GM23248 (cell line): ENCODE data around the gene HTT. TPM values are rescaled to one million over a fixed set of nuclear protein-coding genes. Genes with fewer than 3 reads are reported as not detected.

Experiments
- DNase-seq: peaks from one replicate; pipeline ENCODE4 v3.0.0-alpha.2; 2015
- H2AFZ ChIP-seq: fragments of 200-600 bp; sonication (generic); 2 replicates; pipeline ENCODE4 v1.6.1; 2016; ENCODE audit warnings: antibody characterized with exemption
- H3F3A ChIP-seq: fragments of 200-600 bp; sonication (generic); 2 replicates; pipeline ENCODE4 v1.6.1; 2016; ENCODE audit warnings: mild to moderate bottlenecking, antibody characterized with exemption, mixed run types; ENCODE audit not compliant: insufficient read depth
- H3K27ac ChIP-seq: fragments of 200-600 bp; sonication (generic); 2 replicates; pipeline ENCODE4 v1.5.1; 2016; ENCODE audit warnings: mild to moderate bottlenecking
- H3K27me3 ChIP-seq: fragments of 200-600 bp; sonication (generic); replicated peaks from 2 replicates; pipeline ENCODE4 v1.6.1; 2016; ENCODE audit warnings: mild to moderate bottlenecking; ENCODE audit not compliant: insufficient read depth
- H3K36me3 ChIP-seq: fragments of 200-600 bp; sonication (generic); 2 replicates; pipeline ENCODE4 v1.6.1; 2016; ENCODE audit warnings: low read depth, mild to moderate bottlenecking
- H3K4me1 ChIP-seq: fragments of 200-600 bp; sonication (generic); 2 replicates; pipeline ENCODE4 v1.6.1; 2016; ENCODE audit warnings: mild to moderate bottlenecking; ENCODE audit not compliant: insufficient read depth
- H3K4me2 ChIP-seq: fragments of 200-600 bp; sonication (generic); one replicate; pipeline ENCODE4 v1.6.1; 2016; ENCODE audit warnings: mild to moderate bottlenecking; ENCODE audit not compliant: unreplicated experiment
- H3K4me3 ChIP-seq: fragments of 200-600 bp; sonication (generic); 2 replicates; pipeline ENCODE4 v1.5.1; 2016; ENCODE audit warnings: mild to moderate bottlenecking
- H3K79me2 ChIP-seq: fragments of 200-600 bp; sonication (generic); 2 replicates; pipeline ENCODE4 v1.6.1; 2016; ENCODE audit warnings: mild to moderate bottlenecking; ENCODE audit not compliant: insufficient read depth
- H3K9ac ChIP-seq: fragments of 200-600 bp; sonication (generic); 2 replicates; pipeline ENCODE4 v1.6.1; 2016; ENCODE audit warnings: mild to moderate bottlenecking
- H3K9me2 ChIP-seq: fragments of 200-600 bp; sonication (generic); 2 replicates; pipeline ENCODE4 v1.6.1; 2016; ENCODE audit warnings: mixed run types, mild to moderate bottlenecking, moderate library complexity; ENCODE audit not compliant: insufficient read depth
- H3K9me3 ChIP-seq: fragments of 200-600 bp; sonication (generic); one replicate; pipeline ENCODE4 v1.6.1; 2017; ENCODE audit warnings: low read depth
- H4K20me1 ChIP-seq: fragments of 200-600 bp; sonication (generic); 2 replicates; pipeline ENCODE4 v1.6.0; 2016; ENCODE audit not compliant: insufficient read depth
- EZH2 ChIP-seq: fragments of 200-600 bp; sonication (generic); IDR thresholded peaks from 2 replicates; pipeline ENCODE4 v1.6.1; 2018; ENCODE audit warnings: antibody characterized with exemption, mild to moderate bottlenecking; ENCODE audit not compliant: insufficient read depth, poor library complexity, severe bottlenecking
- EZH2phosphoT487 ChIP-seq: fragments of 200-600 bp; sonication (generic); IDR thresholded peaks from 2 replicates; pipeline ENCODE4 v1.6.1; 2018; ENCODE audit warnings: antibody characterized with exemption, moderate library complexity, mild to moderate bottlenecking, low read depth; ENCODE audit not compliant: insufficient read depth
- WGBS, 2 experiments: methylation state at CpG; one replicate each; pipeline ENCODE4 v1.1.6; 2015 to 2017; ENCODE audit warnings: low lambda C conversion rate in 2 of 2, low coverage in 1 of 2; ENCODE audit errors: missing lambda C conversion rate in 2 of 2; 5-methylcytosine and 5-hydroxymethylcytosine counted together
- in situ Hi-C: fragments of 300-500 bp; cut with MboI; formaldehyde crosslinking; loops from 2 replicates; pipeline ENCODE4 v1.15.0; 2020
- polyA plus RNA-seq: library from polyadenylated mRNA; unstranded; fragments of >200 nt; fragmentation: Nextera tagmentation; extraction: Ambion mirVana; gene quantifications from 2 replicates; pipeline ENCODE4 v1.2.1, GENCODE V29; 2016
- total RNA-seq: library from RNA; depleted of rRNA; stranded (reverse); fragments of >200 nt; shearing (Covaris generic); gene quantifications from 2 replicates; pipeline ENCODE4 v1.2.3, GENCODE V29; 2014

Gene HTT
- total and polyA plus RNA-seq, 2 experiments from 2014 or later, result 8.2 to 26.5 TPM

DNA sequence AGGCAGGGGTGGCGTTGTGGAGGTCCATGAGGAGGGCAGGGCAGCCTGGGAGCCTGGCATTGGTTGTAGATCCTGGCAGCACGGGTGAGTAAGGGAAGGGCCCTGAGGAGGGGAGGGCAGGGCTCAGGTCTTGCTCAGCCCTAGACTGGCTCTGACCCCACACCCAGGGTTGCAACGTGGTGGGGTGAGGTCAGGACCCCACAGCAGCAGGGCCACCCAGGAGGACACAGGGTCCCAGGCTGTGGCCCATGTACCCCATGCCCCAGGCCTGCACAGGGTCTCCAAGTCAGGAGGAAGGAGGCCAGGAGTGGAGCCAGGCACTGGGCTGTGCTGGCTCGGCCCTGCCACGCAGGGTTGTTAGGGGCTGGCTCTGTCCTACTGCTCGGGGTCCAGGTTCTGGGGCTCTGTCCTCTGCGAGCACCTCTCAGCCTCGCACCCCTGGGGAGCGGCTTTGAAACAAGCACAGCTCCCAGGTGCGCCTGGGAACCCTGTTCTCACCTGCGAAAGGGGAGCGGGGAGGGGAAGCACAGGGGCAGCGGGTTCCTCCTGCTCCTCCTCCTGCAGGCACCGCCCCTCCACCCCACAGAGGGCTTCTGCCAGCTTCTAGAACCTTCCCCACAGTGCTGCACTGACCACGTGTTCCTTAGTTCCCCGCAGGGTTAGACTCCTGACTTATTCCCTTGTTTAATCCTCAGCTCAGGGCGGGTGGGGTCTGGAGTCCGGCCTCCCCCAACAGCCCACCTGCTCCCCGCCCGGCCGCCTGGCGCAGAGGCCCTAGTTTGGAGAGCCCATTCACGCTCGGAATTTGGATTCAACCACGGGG, 194.8 kb downstream of the HTT start:
- in situ Hi-C loops, result no loop called here
- Histone ChIP-seq H3K9ac (no peak overlapping the region), H3K4me3 (no peak overlapping the region), H3K9me3 (no peaks in the 10 kb centered on the region), H4K20me1 (no peaks in the 10 kb centered on the region), H3K27ac (no peak overlapping the region), H3K4me2 (no peak overlapping the region), H3K27me3 (peaks cover 8% of the 10 kb centered on the region; the same call in 1 of the 2 replicates), H3K79me2 (no peaks in the 10 kb centered on the region), H2AFZ (no peak overlapping the region), H3K9me2 (no peaks in the 10 kb centered on the region), H3K36me3 (no peaks in the 10 kb centered on the region), H3F3A (no peaks in the 10 kb centered on the region), H3K4me1 (no peaks in the 10 kb centered on the region)
- TF ChIP-seq EZH2, result no peak
- no peak for TF ChIP-seq EZH2phosphoT487
- no peak for DNase-seq
- 69 to 70% methylated on average over 20 to 25 of the region's 25 CpGs for WGBS, 2 experiments

DNA sequence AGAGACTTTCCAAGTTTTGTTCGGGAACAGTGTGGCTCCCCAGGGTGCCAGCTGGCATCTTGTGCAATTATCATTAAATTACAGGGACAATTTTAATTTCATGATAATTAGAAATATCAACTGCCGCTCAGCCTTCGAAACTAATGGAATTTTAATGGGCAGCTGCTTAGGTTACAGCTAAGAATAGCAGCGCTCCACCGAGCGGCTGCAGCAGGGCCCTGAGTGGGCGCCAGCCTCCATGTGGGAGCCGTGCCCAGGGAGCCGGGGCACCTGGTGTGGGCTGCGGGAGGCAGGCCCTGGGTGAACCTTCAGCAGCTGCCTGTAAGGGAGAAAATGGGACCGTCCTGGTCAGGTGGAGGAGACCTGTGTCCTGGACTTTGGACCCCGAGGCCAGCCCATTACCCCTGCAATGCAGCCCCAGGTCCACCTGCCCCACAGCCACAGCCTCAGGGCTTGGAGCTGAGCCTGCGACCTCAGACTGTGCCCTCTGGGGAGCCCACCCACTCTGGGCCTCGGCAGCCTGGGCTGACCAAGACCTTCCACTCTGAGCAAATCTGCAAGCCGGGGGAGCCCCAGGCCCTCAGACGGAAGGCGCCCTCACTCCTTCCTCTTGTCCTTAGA, 195.6 kb downstream of the HTT start:
- Histone ChIP-seq H3K27ac (no peak overlapping the region), H3K4me1 (no peaks in the 10 kb centered on the region), H3K9me2 (no peaks in the 10 kb centered on the region), H3K36me3 (no peaks in the 10 kb centered on the region), H3K9ac (no peak overlapping the region), H3K27me3 (peaks cover 8% of the 10 kb centered on the region; the same call in 1 of the 2 replicates), H2AFZ (no peak overlapping the region), H3K4me3 (no peak overlapping the region), H3K9me3 (no peaks in the 10 kb centered on the region), H3K4me2 (no peak overlapping the region), H3F3A (no peaks in the 10 kb centered on the region), H4K20me1 (no peaks in the 10 kb centered on the region), H3K79me2 (no peaks in the 10 kb centered on the region)
- 69 to 70% methylated on average over 15 to 16 of the region's 17 CpGs for WGBS, 2 experiments
- DNase-seq, result no peak
- in situ Hi-C loops, result no loop called here
- TF ChIP-seq EZH2phosphoT487, result no peak
- TF ChIP-seq EZH2, result no peak

DNA sequence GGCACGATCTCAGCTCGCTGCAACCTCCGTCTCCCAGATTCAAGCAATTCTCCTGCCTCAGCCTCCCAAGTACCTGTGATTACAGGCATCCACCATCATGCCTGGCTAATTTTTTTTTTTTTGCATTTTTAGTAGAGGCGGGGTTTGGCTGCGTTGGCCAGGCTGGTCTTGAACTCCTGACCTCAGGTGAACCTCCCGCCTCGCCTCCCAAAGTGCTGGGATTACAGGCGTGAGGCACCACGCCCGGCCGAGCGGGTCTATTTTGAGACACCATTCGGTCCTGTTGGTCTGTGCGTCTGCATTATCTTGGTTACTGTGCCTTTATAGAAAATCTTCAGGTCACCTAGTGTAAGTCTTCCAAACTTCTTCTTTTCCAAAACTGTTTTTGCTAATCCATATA, 196.7 kb downstream of the HTT start:
- no peak for DNase-seq
- TF ChIP-seq EZH2 (no peak), EZH2phosphoT487 (no peak)
- H3K4me1 ChIP-seq, result no peaks in the 10 kb centered on the region
- no peak overlapping the region for H3K9ac ChIP-seq
- in situ Hi-C loops, result no loop called here
- H3K27me3 ChIP-seq, result peaks cover 8% of the 10 kb centered on the region; the same call in 1 of the 2 replicates
- H3K9me2 ChIP-seq, result no peaks in the 10 kb centered on the region
- no peaks in the 10 kb centered on the region for H4K20me1 ChIP-seq
- no peaks in the 10 kb centered on the region for H3K36me3 ChIP-seq
- WGBS, 2 experiments, result 82 to 84% methylated on average over 13 to 14 of the region's 14 CpGs
- no peak overlapping the region for H2AFZ ChIP-seq
- no peak overlapping the region for H3K27ac ChIP-seq
- no peak overlapping the region for H3K4me3 ChIP-seq
- no peaks in the 10 kb centered on the region for H3F3A ChIP-seq
- H3K79me2 ChIP-seq, result no peaks in the 10 kb centered on the region
- H3K9me3 ChIP-seq, result no peaks in the 10 kb centered on the region
- no peak overlapping the region for H3K4me2 ChIP-seq

DNA sequence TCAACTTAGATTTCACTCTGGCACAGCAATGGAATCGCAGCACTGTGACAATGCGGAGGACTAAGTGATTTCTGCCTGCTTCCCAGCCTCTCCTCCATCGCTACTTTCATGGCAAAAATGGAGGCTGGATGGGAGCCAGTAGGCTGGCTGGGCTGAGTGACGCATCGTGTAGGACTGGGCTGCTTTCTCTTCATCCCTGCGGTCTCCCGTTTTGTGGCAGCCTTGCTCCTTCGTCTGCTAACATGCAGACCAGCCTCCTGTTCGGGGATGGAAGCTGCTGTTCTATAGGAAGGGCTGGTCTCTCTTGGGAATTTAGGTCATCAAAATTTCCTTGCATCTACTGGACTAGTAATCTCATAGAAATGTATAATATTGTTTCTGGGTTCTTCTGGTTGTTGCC, 202.5 kb downstream of the HTT start:
- 69 to 76% methylated on average over 9 of the region's 9 CpGs for WGBS, 2 experiments
- no peaks in the 10 kb centered on the region for H3K4me1 ChIP-seq
- peak; percentile 30 for DNase-seq
- no peaks in the 10 kb centered on the region for H4K20me1 ChIP-seq
- H3K79me2 ChIP-seq, result no peaks in the 10 kb centered on the region
- no peak overlapping the region for H3K4me2 ChIP-seq
- H3F3A ChIP-seq, result no peaks in the 10 kb centered on the region
- no peak overlapping the region for H3K27ac ChIP-seq
- in situ Hi-C loops, result no loop called here
- peaks cover 3% of the 10 kb centered on the region for H3K27me3 ChIP-seq
- no peak overlapping the region for H2AFZ ChIP-seq
- H3K4me3 ChIP-seq, result no peak overlapping the region
- H3K9me2 ChIP-seq, result no peaks in the 10 kb centered on the region
- no peaks in the 10 kb centered on the region for H3K36me3 ChIP-seq
- TF ChIP-seq EZH2phosphoT487 (no peak), EZH2 (no peak)
- no peak overlapping the region for H3K9ac ChIP-seq
- H3K9me3 ChIP-seq, result no peaks in the 10 kb centered on the region
